Hepatocyte (in vitro differentiated cells): Measurements from ENCODE around the gene RIMS1.

Experiments
- CTCF ChIP-seq: fragments of 200-600 bp; sonication (generic); IDR thresholded peaks from 2 replicates; pipeline ENCODE4 v1.5.1; 2016; ENCODE audit warnings: antibody characterized with exemption, mild to moderate bottlenecking; ENCODE audit not compliant: poor library complexity
- EZH2 ChIP-seq: fragments of 200-600 bp; sonication (generic); IDR thresholded peaks from 2 replicates; pipeline ENCODE4 v1.6.1; 2016; ENCODE audit warnings: antibody characterized with exemption, mild to moderate bottlenecking, borderline replicate concordance

GRCh38 chr6:71965404-71965803 is 79.1 kb downstream of the RIMS1 start:
- TF ChIP-seq CTCF (no peak), EZH2 (no peak)
